ENCODE results near the gene RTP3.

- TF ChIP-seq CTCF (IDR thresholded peaks at IDR 0.05) (no peak), EP300 (IDR thresholded peaks at IDR 0.05) (no peak)
These were observed 49.1 kb upstream of the RTP3 start for GRCh38 chr3:46448721-46449120.

All from gastroesophageal sphincter (tissue), 3 donors.